Naive thymus-derived CD4-positive, alpha-beta T cell (primary cell): ENCODE measurements around the gene NRG3. TPM values are rescaled to one million over a fixed set of nuclear protein-coding genes. Genes with fewer than 3 reads are reported as not detected.

Experiments
- ATAC-seq: fragments of 150-1000 bp; cut with Tn5 transposase; 2 replicates; pipeline ENCODE4 v1.10.0; 2021; ENCODE audit warnings: mild to moderate bottlenecking, moderate library complexity
- CTCF ChIA-PET: fragments of 350-600 bp; sonication (Branson Sonifier 250); formaldehyde crosslinking; loops from one replicate; lab custom pipeline; 2021; ENCODE audit warnings: antibody characterized with exemption; lab: Charles Lee
- POLR2A ChIA-PET: fragments of 350-600 bp; sonication (Branson Sonifier 250); formaldehyde crosslinking; loops from one replicate; lab custom pipeline; 2021; ENCODE audit warnings: antibody characterized with exemption, inconsistent platforms; lab: Charles Lee
- DNase-seq, 9 donors: peaks; one replicate each; pipeline versions ENCODE4 v3.0.0 to v3.0.0-alpha.2; 2020 to 2022; ENCODE audit warnings: mixed read lengths in 1 of 9
- H3K27ac ChIP-seq: one replicate; pipeline ENCODE4 v1.7.0; 2013; ENCODE audit warnings: mild to moderate bottlenecking, low read depth, low read length, moderate library complexity
- H3K27me3 ChIP-seq, 2 donors: one replicate each; pipeline ENCODE4 v1.7.0; 2013; ENCODE audit warnings: low read length in 2 of 2, mild to moderate bottlenecking in 2 of 2, moderate library complexity in 2 of 2; ENCODE audit not compliant: control insufficient read depth in 2 of 2, insufficient read depth in 2 of 2
- H3K36me3 ChIP-seq, 3 experiments: 1 replicate in 2 of 3; 2 replicates in 1 of 3; pipeline ENCODE4 v1.7.0; 2013; ENCODE audit warnings: low read length in 3 of 3, mild to moderate bottlenecking in 3 of 3, moderate library complexity in 1 of 3; ENCODE audit not compliant: insufficient read depth in 3 of 3, control insufficient read depth in 2 of 3
- H3K4me1 ChIP-seq, 2 donors: one replicate each; pipeline ENCODE4 v1.7.0; 2013; ENCODE audit warnings: low read length in 2 of 2, mild to moderate bottlenecking in 2 of 2, moderate library complexity in 1 of 2; ENCODE audit not compliant: control insufficient read depth in 2 of 2, insufficient read depth in 2 of 2
- H3K4me3 ChIP-seq: 2 replicates; pipeline ENCODE4 v1.7.0; 2013; ENCODE audit warnings: mild to moderate bottlenecking, low read length
- H3K9me3 ChIP-seq, 3 experiments: 1 replicate in 2 of 3; 2 replicates in 1 of 3; pipeline ENCODE4 v1.7.0; 2013; ENCODE audit warnings: low read length in 3 of 3; ENCODE audit not compliant: control insufficient read depth in 2 of 3
- H3K27ac Mint-ChIP-seq, 9 donors: one replicate each; pipeline ENCODE4 v1.8.0; 2020 to 2022; ENCODE audit warnings: mixed read lengths in 9 of 9, mild to moderate bottlenecking in 8 of 9, moderate library complexity in 5 of 9, inconsistent platforms in 2 of 9
- H3K27me3 Mint-ChIP-seq, 5 donors: one replicate each; pipeline ENCODE4 v1.8.0; 2021 to 2022; ENCODE audit warnings: mixed read lengths in 5 of 5, mild to moderate bottlenecking in 1 of 5
- H3K36me3 Mint-ChIP-seq, 5 donors: one replicate each; pipeline ENCODE4 v1.8.0; 2020 to 2022; ENCODE audit warnings: mixed read lengths in 5 of 5, mild to moderate bottlenecking in 3 of 5, inconsistent platforms in 1 of 5
- H3K4me1 Mint-ChIP-seq, 7 donors: one replicate each; pipeline ENCODE4 v1.8.0; 2020 to 2022; ENCODE audit warnings: mixed read lengths in 7 of 7, mild to moderate bottlenecking in 3 of 7, inconsistent platforms in 1 of 7
- H3K4me3 Mint-ChIP-seq, 10 donors: one replicate each; pipeline ENCODE4 v1.8.0; 2020 to 2022; ENCODE audit warnings: mild to moderate bottlenecking in 10 of 10, mixed read lengths in 10 of 10, moderate library complexity in 6 of 10, inconsistent platforms in 2 of 10
- H3K9me3 Mint-ChIP-seq, 11 donors: one replicate each; pipeline ENCODE4 v1.8.0; 2020 to 2022; ENCODE audit warnings: mixed read lengths in 11 of 11, mild to moderate bottlenecking in 4 of 11, inconsistent platforms in 1 of 11, moderate library complexity in 1 of 11
- intact Hi-C, 2 donors: fragments of 100-400 bp; cut with micrococcal nuclease; formaldehyde crosslinking; loops; one replicate each; pipeline ENCODE4 v1.15.1; 2023
- polyA plus RNA-seq, 2 donors: library from polyadenylated mRNA; unstranded; fragments of 300-500 nt; fragmentation: Illumina TruSeq; gene quantifications; one replicate each; pipeline ENCODE4 v1.2.3, GENCODE V29; 2021
- total RNA-seq, 6 experiments: library from RNA in 5 of 6; stranded (reverse) in 5 of 6; gene quantifications; 1 replicate in 5 of 6; 2 replicates in 1 of 6; pipeline ENCODE4 v1.2.3 and lab custom pipeline; 2021 to 2026

The NRG3 gene
- total and polyA plus RNA-seq, 7 experiments from 2014 or later = not detected

GRCh38 chr10:81848931-81849330 is 26.1 kb upstream of the NRG3 start:
- H3K27ac Mint-ChIP-seq = no peak overlapping the region
- peaks cover 0 to 5% (median 0%) of the 10 kb centered on the region in 11 donors for H3K9me3 Mint-ChIP-seq
- intact Hi-C loops = no loop called here
- no peaks in the 10 kb centered on the region for H3K36me3 Mint-ChIP-seq
- H3K9me3 ChIP-seq = no peaks in the 10 kb centered on the region
- no peaks in the 10 kb centered on the region for H3K4me1 ChIP-seq
- H3K27ac ChIP-seq = no peak overlapping the region
- ChIA-PET CTCF (no interaction called here), POLR2A (no interaction called here)
- no peak overlapping the region for H3K4me3 ChIP-seq
- no peak overlapping the region for H3K4me3 Mint-ChIP-seq
- no peak for DNase-seq
- H3K4me1 Mint-ChIP-seq = no peaks in the 10 kb centered on the region
- H3K36me3 ChIP-seq = no peaks in the 10 kb centered on the region
- H3K27me3 ChIP-seq = no peaks in the 10 kb centered on the region
- H3K27me3 Mint-ChIP-seq = peaks cover 0 to 9% (median 5%) of the 10 kb centered on the region in 5 donors
- ATAC-seq = no peak

- no peaks in the 10 kb centered on the region for H3K27me3 ChIP-seq
- no peaks in the 10 kb centered on the region for H3K9me3 ChIP-seq
- Mint-ChIP-seq H3K9me3 (peaks cover 0 to 14% (median 0%) of the 10 kb centered on the region in 11 donors), H3K4me1 (no peaks in the 10 kb centered on the region), H3K27me3 (peaks cover 0 to 32% (median 8%) of the 10 kb centered on the region in 5 donors), H3K4me3 (no peak overlapping the region), H3K27ac (no peak overlapping the region), H3K36me3 (no peaks in the 10 kb centered on the region)
- ChIA-PET CTCF (no interaction called here), POLR2A (no interaction called here)
- ATAC-seq (no peak), DNase-seq (no peak)
- intact Hi-C loops = no loop called here
- H3K36me3 ChIP-seq = no peaks in the 10 kb centered on the region
- H3K27ac ChIP-seq = no peak overlapping the region
- H3K4me3 ChIP-seq = no peak overlapping the region
- H3K4me1 ChIP-seq = no peaks in the 10 kb centered on the region
Measured at GRCh38 chr10:81862596-81862995, 12.4 kb upstream of the NRG3 start.

- ChIA-PET CTCF (no interaction called here), POLR2A (no interaction called here)
- ATAC-seq = no peak
- Mint-ChIP-seq H3K27me3 (peaks cover 0 to 37% (median 14%) of the 10 kb centered on the region in 5 donors), H3K36me3 (no peaks in the 10 kb centered on the region), H3K4me1 (no peaks in the 10 kb centered on the region), H3K27ac (no peak overlapping the region), H3K4me3 (no peak overlapping the region), H3K9me3 (peaks cover 0 to 14% (median 0%) of the 10 kb centered on the region in 11 donors)
- DNase-seq = no peak
- Histone ChIP-seq H3K27me3 (no peaks in the 10 kb centered on the region), H3K4me3 (no peak overlapping the region), H3K9me3 (no peaks in the 10 kb centered on the region), H3K27ac (no peak overlapping the region), H3K4me1 (no peaks in the 10 kb centered on the region), H3K36me3 (no peaks in the 10 kb centered on the region)
- intact Hi-C loops = no loop called here
Measured at GRCh38 chr10:81863771-81864170, 11.2 kb upstream of the NRG3 start.

- intact Hi-C loops = no loop called here
- Mint-ChIP-seq H3K36me3 (no peaks in the 10 kb centered on the region), H3K4me3 (no peak overlapping the region), H3K27ac (no peak overlapping the region), H3K27me3 (peaks cover 0 to 39% (median 17%) of the 10 kb centered on the region in 5 donors), H3K9me3 (peaks cover 0 to 10% (median 2%) of the 10 kb centered on the region in 11 donors), H3K4me1 (no peaks in the 10 kb centered on the region)
- Histone ChIP-seq H3K4me1 (no peaks in the 10 kb centered on the region), H3K27ac (no peak overlapping the region), H3K36me3 (no peaks in the 10 kb centered on the region), H3K4me3 (no peak overlapping the region), H3K27me3 (no peaks in the 10 kb centered on the region), H3K9me3 (no peaks in the 10 kb centered on the region)
- CTCF ChIA-PET = no interaction called here
- DNase-seq (no peak), ATAC-seq (no peak)
- POLR2A ChIA-PET = no interaction called here
Measured at GRCh38 chr10:81865581-81865980, 9.4 kb upstream of the NRG3 start.

- H3K4me1 Mint-ChIP-seq = no peaks in the 10 kb centered on the region
- H3K9me3 Mint-ChIP-seq = peaks cover 0 to 5% (median 0%) of the 10 kb centered on the region in 11 donors
- peaks cover 4 to 35% (median 20%) of the 10 kb centered on the region in 5 donors for H3K27me3 Mint-ChIP-seq
- H3K27ac Mint-ChIP-seq = no peak overlapping the region
- intact Hi-C loops = no loop called here
- Histone ChIP-seq H3K27ac (no peak overlapping the region), H3K4me1 (no peaks in the 10 kb centered on the region), H3K27me3 (no peaks in the 10 kb centered on the region), H3K4me3 (no peak overlapping the region), H3K36me3 (no peaks in the 10 kb centered on the region), H3K9me3 (no peaks in the 10 kb centered on the region)
- DNase-seq (no peak), ATAC-seq (no peak)
- CTCF ChIA-PET = no interaction called here
- H3K4me3 Mint-ChIP-seq = no peak overlapping the region
- no peaks in the 10 kb centered on the region for H3K36me3 Mint-ChIP-seq
- POLR2A ChIA-PET = no interaction called here
Measured at GRCh38 chr10:81866753-81867152, 8.2 kb upstream of the NRG3 start.

- ChIA-PET POLR2A (no interaction called here), CTCF (no interaction called here)
- peaks cover 0 to 8% (median 0%) of the 10 kb centered on the region in 7 donors for H3K4me1 Mint-ChIP-seq
- peaks cover 0 to 7% (median 0%) of the 10 kb centered on the region in 11 donors for H3K9me3 Mint-ChIP-seq
- ATAC-seq (no peak), DNase-seq (no peak)
- Histone ChIP-seq H3K4me3 (no peak overlapping the region), H3K36me3 (no peaks in the 10 kb centered on the region), H3K27ac (no peak overlapping the region), H3K9me3 (no peaks in the 10 kb centered on the region), H3K27me3 (no peaks in the 10 kb centered on the region), H3K4me1 (no peaks in the 10 kb centered on the region)
- intact Hi-C loops = no loop called here
- H3K27me3 Mint-ChIP-seq = peaks cover 22 to 52% (median 26%) of the 10 kb centered on the region in 5 donors
- no peak overlapping the region for H3K27ac Mint-ChIP-seq
- no peaks in the 10 kb centered on the region for H3K36me3 Mint-ChIP-seq
- H3K4me3 Mint-ChIP-seq = no peak overlapping the region
Measured at GRCh38 chr10:81870472-81870871, 4.5 kb upstream of the NRG3 start.

GRCh38 chr10:81871558-81871957 is 3.4 kb upstream of the NRG3 start:
- Histone ChIP-seq H3K27ac (no peak overlapping the region), H3K9me3 (no peaks in the 10 kb centered on the region), H3K36me3 (no peaks in the 10 kb centered on the region), H3K4me1 (no peaks in the 10 kb centered on the region), H3K4me3 (no peak overlapping the region), H3K27me3 (peaks cover 0 to 7% of the 10 kb centered on the region in 2 donors)
- ChIA-PET POLR2A (no interaction called here), CTCF (no interaction called here)
- intact Hi-C loops = no loop called here
- H3K4me1 Mint-ChIP-seq = peaks cover 6 to 17% (median 9%) of the 10 kb centered on the region in 7 donors
- peaks cover 33 to 59% (median 36%) of the 10 kb centered on the region in 5 donors for H3K27me3 Mint-ChIP-seq
- H3K9me3 Mint-ChIP-seq = peaks cover 0 to 11% (median 0%) of the 10 kb centered on the region in 11 donors
- no peak for DNase-seq
- no peak overlapping the region for H3K27ac Mint-ChIP-seq
- H3K4me3 Mint-ChIP-seq = no peak overlapping the region
- peaks cover 0 to 4% (median 0%) of the 10 kb centered on the region in 5 donors for H3K36me3 Mint-ChIP-seq
- ATAC-seq = no peak
